ENCODE measurements around the gene NFYA.

NFYA gene

DNA sequence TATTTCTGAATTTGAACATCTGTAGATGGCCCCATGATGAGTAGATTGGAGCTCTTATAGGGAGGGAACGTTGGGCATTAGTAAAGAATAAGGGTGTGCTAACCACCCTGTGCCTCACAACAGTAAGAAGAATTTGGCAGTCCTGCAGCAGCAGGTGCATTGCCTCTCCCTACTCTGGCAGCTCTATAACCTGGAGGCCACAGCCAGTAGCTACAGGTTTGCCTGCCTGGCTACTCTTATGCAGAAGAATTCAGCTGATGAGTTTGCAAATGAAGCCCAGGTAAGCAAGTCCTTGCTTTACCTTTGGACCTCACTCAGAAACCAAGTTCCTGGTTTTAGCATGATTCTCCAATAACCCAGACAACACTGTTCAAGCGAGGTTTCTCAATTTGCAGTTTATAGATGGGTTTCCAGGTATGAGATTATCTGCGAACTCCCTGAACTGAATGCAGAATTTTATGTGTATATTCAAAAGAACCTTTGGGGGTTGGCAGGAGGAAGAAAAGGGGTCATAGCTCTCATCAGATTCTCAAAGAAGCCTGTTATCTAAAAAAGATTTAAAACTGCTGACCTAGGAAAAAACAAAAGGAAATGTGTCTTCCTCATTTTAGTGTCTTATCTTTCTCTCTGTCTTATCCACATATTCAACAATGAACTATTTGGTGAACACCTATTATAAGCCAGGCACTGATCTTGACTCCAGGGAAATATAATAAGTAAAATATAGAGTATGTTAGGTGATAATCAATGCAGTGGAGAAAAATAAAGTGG lies 62.5 kb downstream of the NFYA start:
- ChIA-PET POLR2A (ENCODE audit: low non-redundant PET) (no interaction called here), CTCF (no interaction called here)
- TF ChIP-seq, protein P1, sequence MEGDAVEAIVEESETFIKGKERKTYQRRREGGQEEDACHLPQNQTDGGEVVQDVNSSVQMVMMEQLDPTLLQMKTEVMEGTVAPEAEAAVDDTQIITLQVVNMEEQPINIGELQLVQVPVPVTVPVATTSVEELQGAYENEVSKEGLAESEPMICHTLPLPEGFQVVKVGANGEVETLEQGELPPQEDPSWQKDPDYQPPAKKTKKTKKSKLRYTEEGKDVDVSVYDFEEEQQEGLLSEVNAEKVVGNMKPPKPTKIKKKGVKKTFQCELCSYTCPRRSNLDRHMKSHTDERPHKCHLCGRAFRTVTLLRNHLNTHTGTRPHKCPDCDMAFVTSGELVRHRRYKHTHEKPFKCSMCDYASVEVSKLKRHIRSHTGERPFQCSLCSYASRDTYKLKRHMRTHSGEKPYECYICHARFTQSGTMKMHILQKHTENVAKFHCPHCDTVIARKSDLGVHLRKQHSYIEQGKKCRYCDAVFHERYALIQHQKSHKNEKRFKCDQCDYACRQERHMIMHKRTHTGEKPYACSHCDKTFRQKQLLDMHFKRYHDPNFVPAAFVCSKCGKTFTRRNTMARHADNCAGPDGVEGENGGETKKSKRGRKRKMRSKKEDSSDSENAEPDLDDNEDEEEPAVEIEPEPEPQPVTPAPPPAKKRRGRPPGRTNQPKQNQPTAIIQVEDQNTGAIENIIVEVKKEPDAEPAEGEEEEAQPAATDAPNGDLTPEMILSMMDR (conservative IDR thresholded peaks at IDR 0.05; ENCODE audit: low read depth) = no peak
- DNase-seq (ENCODE audit: low spot score) = no peak
- no peak overlapping the region for H3K27ac ChIP-seq

DNA sequence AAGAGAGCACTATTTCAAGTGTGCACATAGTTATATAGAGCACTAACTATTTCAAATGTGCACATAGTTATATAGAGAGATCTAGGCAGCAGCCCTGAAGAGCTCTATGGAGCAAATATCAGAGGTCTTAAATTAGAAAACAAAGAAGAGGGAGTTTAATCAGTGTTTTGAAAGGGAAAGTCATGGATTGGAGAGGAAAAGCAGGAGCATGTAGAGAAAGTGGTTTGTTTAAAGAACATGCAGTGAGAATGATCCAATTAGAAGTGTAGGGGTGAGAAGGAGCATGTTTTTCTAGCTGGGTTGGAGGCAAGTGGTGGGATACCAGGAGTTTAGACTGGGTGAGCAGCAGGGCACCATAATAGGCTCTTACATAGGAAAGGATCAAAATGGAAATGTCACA lies 64.1 kb downstream of the NFYA start:
- CTCF ChIA-PET = interaction anchor here (0.5 kb wide), 1 partner anchor 16 kb away, joined by 4 read pairs; no protein-coding TSS in a partner anchor
- H3K27ac ChIP-seq = no peak overlapping the region
- POLR2A ChIA-PET (ENCODE audit: low non-redundant PET) = no interaction called here

DNA sequence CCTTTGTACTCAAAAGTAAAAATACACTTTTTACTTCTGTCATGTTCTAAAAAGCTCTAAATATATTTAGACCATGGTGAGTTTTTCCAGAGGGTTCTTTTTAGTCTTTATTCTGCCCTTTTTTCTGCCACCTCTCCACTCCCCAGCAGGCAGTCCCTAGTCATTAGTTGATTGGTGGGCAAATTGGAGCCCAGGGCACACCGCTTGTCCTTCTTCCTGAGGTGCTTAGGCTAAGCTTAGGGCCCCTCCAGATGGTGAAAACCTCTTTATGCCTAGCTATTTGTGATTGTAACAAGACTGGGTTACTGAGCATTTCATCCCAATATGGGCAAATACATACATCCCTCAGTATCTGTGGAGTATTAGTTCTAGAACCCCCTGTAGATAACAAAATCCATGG lies 75.1 kb downstream of the NFYA start:
- ChIA-PET POLR2A (ENCODE audit: low non-redundant PET) (no interaction called here), CTCF (interaction anchor here (0.6 kb wide), 2 partner anchors 49 to 417 kb away, joined by 3 to 4 read pairs; no protein-coding TSS in a partner anchor)
- TF ChIP-seq, protein P1 (conservative IDR thresholded peaks at IDR 0.05; ENCODE audit: low read depth) = no peak
- DNase-seq (ENCODE audit: low spot score) = no peak
- no peak overlapping the region for H3K27ac ChIP-seq

More for the DNA sequence above, 64.1 kb downstream of the NFYA start:
- TF ChIP-seq, protein P1 (conservative IDR thresholded peaks at IDR 0.05; ENCODE audit: low read depth) = no peak
- DNase-seq (ENCODE audit: low spot score) = no peak
